WI38 (cell line): ENCODE measurements around the gene GRAP2.
"Not testable (repeated sequence)": the region's sequence is repeated elsewhere in the genome, so short reads cannot be mapped to it uniquely, and the experiment has no call there.

Source experiments
- H3K4me3 ChIP-seq: 2 replicates; pipeline ENCODE4 v1.5.1; 2011; ENCODE audit warnings: low read depth, mild to moderate bottlenecking, control low read depth, low read length
- TF ChIP-seq, protein P1 (sequence below): IDR thresholded peaks from 2 replicates; pipeline ENCODE4 v1.5.1; 2012; ENCODE audit warnings: low read depth, mild to moderate bottlenecking, control low read depth, low read length

Gene GRAP2

DNA sequence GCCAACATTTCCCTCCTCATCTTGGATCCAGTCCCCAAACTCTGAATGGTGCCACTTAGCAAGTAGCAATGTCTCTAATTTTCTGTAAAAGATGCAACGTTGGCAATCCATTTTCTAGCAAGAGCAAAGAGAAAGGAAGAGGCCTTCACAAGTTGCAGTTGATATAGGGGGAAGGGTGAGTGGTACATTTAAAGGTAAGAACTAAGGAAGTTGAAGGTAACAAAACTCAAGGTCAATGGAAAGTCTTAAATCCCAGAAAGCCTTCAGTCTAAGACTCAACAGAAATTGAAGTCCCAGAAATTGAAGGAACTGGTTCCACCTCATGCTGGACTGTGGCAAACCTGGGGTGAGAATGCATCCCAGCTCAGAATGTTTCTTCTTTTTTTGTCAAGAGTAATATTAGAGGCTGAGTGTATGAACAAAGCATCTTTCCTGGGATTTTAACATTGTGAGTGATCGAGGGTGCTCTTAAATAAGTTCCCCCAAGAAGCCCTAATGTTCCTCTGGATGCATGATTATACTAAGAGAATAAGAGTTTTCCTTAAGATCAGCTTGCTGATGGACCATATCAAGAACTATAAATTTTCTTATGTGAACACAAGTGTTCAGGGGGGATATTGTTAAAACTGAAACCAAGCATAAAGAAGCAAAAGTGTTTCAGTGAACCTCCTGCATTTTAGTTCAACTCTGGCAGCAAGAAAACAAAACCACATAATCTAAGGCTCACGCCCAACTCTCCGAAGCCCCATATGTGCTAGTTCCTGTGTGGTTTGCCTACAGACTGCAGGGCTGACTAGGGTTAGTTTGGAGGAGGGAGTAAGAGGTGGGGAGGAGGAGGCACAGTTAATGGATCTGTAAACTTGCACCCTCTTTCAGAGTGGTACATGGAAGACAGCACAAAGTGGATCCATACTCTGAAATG, at the start of gene GRAP2:
GRAP2 (plus strand) TSS at position 779 of the 922 bp plus-strand sequence. CDS start 46,023 bp downstream, outside the sequence.
- H3K4me3 ChIP-seq, result no peak within 1 kb of the TSS
- TF ChIP-seq, protein P1, sequence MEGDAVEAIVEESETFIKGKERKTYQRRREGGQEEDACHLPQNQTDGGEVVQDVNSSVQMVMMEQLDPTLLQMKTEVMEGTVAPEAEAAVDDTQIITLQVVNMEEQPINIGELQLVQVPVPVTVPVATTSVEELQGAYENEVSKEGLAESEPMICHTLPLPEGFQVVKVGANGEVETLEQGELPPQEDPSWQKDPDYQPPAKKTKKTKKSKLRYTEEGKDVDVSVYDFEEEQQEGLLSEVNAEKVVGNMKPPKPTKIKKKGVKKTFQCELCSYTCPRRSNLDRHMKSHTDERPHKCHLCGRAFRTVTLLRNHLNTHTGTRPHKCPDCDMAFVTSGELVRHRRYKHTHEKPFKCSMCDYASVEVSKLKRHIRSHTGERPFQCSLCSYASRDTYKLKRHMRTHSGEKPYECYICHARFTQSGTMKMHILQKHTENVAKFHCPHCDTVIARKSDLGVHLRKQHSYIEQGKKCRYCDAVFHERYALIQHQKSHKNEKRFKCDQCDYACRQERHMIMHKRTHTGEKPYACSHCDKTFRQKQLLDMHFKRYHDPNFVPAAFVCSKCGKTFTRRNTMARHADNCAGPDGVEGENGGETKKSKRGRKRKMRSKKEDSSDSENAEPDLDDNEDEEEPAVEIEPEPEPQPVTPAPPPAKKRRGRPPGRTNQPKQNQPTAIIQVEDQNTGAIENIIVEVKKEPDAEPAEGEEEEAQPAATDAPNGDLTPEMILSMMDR, result no peak

DNA sequence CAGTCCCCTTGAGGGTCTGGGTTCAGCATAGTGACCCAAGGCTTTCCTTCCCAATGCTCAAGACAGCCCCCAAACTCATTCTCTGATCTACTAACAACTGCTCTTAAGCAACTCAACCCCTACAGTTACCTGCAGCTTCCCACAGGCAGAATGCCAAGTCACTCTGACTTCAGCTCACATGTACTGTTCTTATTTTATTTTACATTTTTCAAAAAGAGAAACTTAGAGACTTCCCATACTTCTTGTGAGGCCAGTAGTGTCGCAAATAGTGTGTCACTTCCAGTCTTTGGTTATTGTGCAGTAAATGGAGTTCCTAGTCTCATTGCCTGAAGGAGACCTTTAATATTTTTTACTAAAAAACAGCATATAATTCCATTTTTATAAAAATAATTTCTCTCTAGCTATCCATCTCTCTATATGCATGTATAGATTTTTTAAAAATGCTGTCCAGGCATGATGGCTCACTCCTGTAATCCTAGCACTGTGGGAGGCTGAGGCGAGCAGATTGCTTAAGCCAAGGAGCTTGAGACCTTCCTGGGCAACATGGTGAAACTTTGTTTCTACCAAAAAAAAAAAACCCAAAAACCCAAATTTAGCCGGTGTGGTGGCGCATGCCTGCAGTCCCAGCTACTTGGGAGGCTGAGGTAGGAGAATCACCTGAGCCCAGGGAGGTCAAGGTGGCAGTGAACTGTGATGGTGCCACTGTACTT, 49.1 kb upstream of the GRAP2 start:
- H3K4me3 ChIP-seq, result no peak overlapping the region
- TF ChIP-seq, protein P1, result no peak

DNA sequence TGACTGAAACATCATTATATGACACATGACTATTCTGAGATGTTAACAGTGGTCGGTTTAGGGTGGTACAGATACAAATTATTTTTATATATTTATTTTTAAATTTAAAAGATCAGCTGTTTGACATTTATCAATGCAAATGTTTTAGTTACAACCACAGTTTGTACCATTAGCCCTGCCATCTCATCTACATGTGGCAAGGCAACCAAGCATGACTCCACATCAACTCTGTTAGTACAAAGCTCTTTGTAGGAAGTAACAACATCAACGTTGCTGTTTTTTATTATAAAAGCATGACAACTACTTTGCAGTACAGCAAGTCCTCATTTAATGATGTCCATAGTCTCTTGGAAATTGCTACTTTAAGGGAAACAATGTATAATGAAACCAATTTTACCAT, 48.1 kb upstream of the GRAP2 start:
- H3K4me3 ChIP-seq, result no peak overlapping the region
- TF ChIP-seq, protein P1, result no peak

DNA sequence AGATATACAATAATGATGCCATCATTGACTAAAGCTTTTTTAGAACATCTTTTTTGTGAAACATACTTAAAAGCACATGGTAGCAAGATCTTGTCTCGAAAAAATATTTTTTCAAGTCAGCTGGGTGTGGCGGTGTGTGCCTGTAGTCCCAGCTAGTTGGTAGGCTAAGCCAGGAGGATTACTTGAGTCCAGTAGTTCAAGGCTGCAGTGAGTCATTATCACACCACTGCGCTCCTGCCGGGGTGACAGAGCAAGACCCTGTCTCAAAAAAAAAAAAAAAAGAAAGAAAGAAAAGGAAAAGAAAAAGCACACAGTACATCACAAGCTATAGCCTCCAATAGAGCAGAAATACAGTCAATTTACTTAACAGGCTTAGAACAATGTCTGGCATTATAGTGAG, 44.3 kb upstream of the GRAP2 start:
- no peak overlapping the region for H3K4me3 ChIP-seq
- TF ChIP-seq, protein P1, result no peak

- TF ChIP-seq, protein P1, result no peak
- H3K4me3 ChIP-seq, result no peak overlapping the region
These were observed 40.8 kb upstream of the GRAP2 start for GRCh38 chr22:39859903-39860588.

- H3K4me3 ChIP-seq, result no peak overlapping the region
- TF ChIP-seq, protein P1, result no peak
These were observed 32.1 kb upstream of the GRAP2 start for GRCh38 chr22:39868741-39869140.

DNA sequence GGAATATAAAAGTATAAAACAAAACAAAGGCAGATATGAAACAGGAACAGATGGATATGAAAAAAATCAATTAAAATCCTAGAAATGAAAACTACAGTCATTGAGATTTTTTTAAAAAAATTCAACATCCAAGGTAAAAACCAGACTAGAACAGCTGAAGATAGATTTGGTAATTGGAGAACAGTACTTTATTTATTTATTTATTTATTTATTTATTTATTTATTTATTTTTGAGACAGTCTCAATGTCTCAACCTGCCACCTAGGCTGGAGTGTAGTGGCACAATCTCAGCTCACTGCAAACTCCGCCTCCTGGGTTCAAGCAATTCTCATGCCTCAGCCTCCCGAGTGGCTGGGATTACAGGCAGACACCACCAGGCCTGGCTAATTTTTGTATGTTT, 31.1 kb upstream of the GRAP2 start:
- not testable (repeated sequence) for H3K4me3 ChIP-seq
